Measurements from ENCODE around the gene CNTLN. TPM values are rescaled to one million over a fixed set of nuclear protein-coding genes. Genes with fewer than 3 reads are reported as not detected.
A peak's percentile ranks its signal among the peaks of the same experiment; 100 is the strongest.

The CNTLN gene
- total and polyA plus RNA-seq, 2 of the 8 experiments (the other 6 are each of a cell fraction or from before 2014, with no cell fraction given), result 4.8 to 10.8 TPM

GRCh38 chr9:17294822-17295624 is 160.2 kb downstream of the CNTLN start:
- Histone ChIP-seq H3K23me2 (ENCODE audit: low read depth, low read length) (0 out of 2 replicates have a peak, but pooled peaks cover 2% of the 10 kb centered on the region), H3K4me1 (replicated peaks in 1 of 4; ENCODE audit: control insufficient read depth in 3 of 4, insufficient read depth in 4 of 4, low read length in 3 of 4) (no peaks in the 10 kb centered on the region; a peak in 2 of 7 replicates), H4K91ac (replicated peaks; ENCODE audit: insufficient read length, low read length) (no peak overlapping the region), H4K8ac (ENCODE audit: extremely low read depth, insufficient read depth, low read length) (no peak overlapping the region; the same call in 1 of the 2 replicates), H3K9ac (replicated peaks in 1 of 4; ENCODE audit: extremely low read depth in 1 of 4, low read depth in 3 of 4, low read length in 3 of 4) (no peak overlapping the region), H3K79me1 (ENCODE audit: low read depth, low read length) (no peaks in the 10 kb centered on the region; the same call in 1 of the 2 replicates), H4K20me1 (replicated peaks in 1 of 2; ENCODE audit: control insufficient read depth in 1 of 2, insufficient read depth in 2 of 2, low read length in 2 of 2) (no peaks in the 10 kb centered on the region), H3K14ac (ENCODE audit: insufficient read length) (no peak overlapping the region), H2BK20ac (ENCODE audit: low read length) (no peak overlapping the region), H2AK5ac (ENCODE audit: low read depth, low read length) (no peak overlapping the region), H3K4me2 (ENCODE audit: insufficient read depth in 1 of 2, low read depth in 2 of 2, low read length in 2 of 2) (no peak overlapping the region), H2BK120ac (replicated peaks; ENCODE audit: low read depth, low read length) (no peak overlapping the region), H2BK12ac (ENCODE audit: low read depth, low read length) (no peak overlapping the region), H3K9me3 (ENCODE audit: insufficient read depth in 2 of 2, low read depth in 1 of 2, low read length in 1 of 2) (no peaks in the 10 kb centered on the region; a peak in 1 of 4 replicates), H3K36me3 (ENCODE audit: control insufficient read depth in 2 of 4, insufficient read depth in 4 of 4, low read length in 3 of 4) (no peaks in the 10 kb centered on the region), H4K5ac (ENCODE audit: insufficient read length, low read depth, low read length) (no peak overlapping the region), H3K56ac (replicated peaks; ENCODE audit: insufficient read length, low read depth, low read length) (no peak overlapping the region), H3K27ac (ENCODE audit: low read depth, low read length) (no peak overlapping the region), H3K4me3 (ENCODE audit: extremely low read depth in 1 of 4, insufficient read depth in 2 of 4, low read depth in 3 of 4, low read length in 4 of 4) (no peak overlapping the region), H2AFZ (ENCODE audit: low read length) (no peak overlapping the region), H2BK15ac (ENCODE audit: low read length) (no peak overlapping the region), H3K4ac (replicated peaks; ENCODE audit: insufficient read length, low read depth, low read length) (no peak overlapping the region), H3K79me2 (ENCODE audit: control insufficient read depth in 1 of 2, insufficient read depth in 2 of 2, low read length in 2 of 2) (no peaks in the 10 kb centered on the region), H3K23ac (ENCODE audit: insufficient read length) (no peak overlapping the region), H3K18ac (ENCODE audit: extremely low read depth, low read length) (no peak overlapping the region), H3K27me3 (replicated peaks in 1 of 4; ENCODE audit: control insufficient read depth in 3 of 4, extremely low read depth in 1 of 4, insufficient read depth in 3 of 4, low read length in 3 of 4) (no peaks in the 10 kb centered on the region), H2BK5ac (ENCODE audit: low read depth, low read length) (no peak overlapping the region)
- 95% methylated on average over 19 of the region's 41 CpGs; no CpG with 5 or more reads in 1 of the 2 experiments for WGBS, 2 experiments (ENCODE audit: extremely low coverage in 1 of 2, insufficient coverage in 1 of 2, insufficient read length in 1 of 2, insufficient replicate concordance in 2 of 2, low coverage in 1 of 2, low lambda C conversion rate in 2 of 2, missing lambda C conversion rate in 1 of 2)
- FAIRE-seq (no peak), DNase-seq (ENCODE audit: low read depth in 1 of 2, low spot score in 2 of 2) (no peak)
- TF ChIP-seq YY1 (IDR thresholded peaks at IDR 0.05; ENCODE audit: low read depth, low read length) (peak; percentile 77; the same call in 1 of the 2 replicates), CBX5 (IDR thresholded peaks at IDR 0.05; ENCODE audit: low read depth, low read length) (no peak)
- ChIA-PET POLR2A (ENCODE audit: partially characterized antibody) (no interaction called here), CTCF (ENCODE audit: partially characterized antibody) (interaction anchor here (0.6 to 0.8 kb wide), 2 partner anchors 12 to 33 kb away, joined by 3 to 4 read pairs; no protein-coding TSS in a partner anchor)
